NCI-H226 (cell line): ENCODE data around the gene TMEM61.
"Not testable (repeated sequence)": the region's sequence is repeated elsewhere in the genome, so short reads cannot be mapped to it uniquely, and the experiment has no call there.

Source experiments
- DNase-seq: peaks from one replicate; pipeline ENCODE4 v3.0.0-alpha.2; 2015

Gene TMEM61

DNA sequence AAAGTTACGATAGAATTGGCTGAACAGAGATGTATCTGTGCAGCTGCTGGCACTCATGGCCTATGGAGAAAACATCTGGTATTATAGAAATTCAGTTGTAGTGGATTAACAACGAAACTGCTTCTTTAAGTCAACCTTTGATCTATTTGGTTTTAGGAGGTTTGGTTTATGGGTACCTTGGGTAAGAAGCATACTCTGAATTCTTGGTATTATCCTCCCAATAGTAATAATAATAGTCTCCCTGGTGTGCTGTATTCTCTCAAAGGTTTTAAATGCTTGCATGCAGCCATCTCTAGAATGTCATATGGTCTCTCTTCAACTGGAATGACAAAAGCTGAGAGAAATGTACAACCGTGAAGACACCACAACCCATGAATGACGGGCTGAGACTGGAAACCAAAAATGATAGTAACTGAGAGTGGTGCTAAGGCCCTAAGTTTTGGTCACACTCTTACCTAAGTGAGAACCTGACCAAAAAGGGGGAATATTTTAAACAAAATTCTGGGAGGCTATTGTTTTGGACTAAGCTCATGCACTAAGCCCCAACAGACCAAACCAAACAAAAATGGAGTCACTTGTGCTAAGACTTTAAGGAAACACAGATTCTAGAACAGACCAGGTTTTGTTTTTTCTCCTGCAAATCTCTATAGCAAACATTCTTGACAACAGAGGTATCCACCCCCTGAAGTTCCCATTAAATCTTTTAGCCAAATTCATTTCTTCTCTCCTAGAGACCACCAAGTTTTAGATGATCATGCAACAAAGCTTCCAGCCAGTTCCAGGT, 17.6 kb upstream of the TMEM61 start:
- DNase-seq: no peak

DNA sequence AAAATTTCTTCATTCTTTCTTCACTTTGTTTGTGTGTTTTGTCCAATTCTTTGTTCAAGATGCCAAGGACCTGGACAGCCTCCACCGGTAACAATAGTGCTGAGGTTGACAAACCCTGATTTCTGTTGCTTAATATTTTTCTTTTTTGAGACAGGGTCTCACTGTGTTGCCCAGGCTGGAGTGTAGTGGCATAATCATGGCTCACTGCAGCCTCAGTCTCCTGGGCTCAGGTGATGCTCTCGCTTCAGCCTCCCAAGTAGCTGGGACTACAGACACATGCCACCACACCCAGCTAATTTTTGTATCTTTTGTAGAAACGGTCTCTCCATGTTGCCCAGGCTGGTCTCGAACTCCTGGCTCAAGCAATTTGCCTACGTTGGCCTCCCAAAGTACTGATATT, 16.6 kb upstream of the TMEM61 start:
- DNase-seq: not testable (repeated sequence)

DNA sequence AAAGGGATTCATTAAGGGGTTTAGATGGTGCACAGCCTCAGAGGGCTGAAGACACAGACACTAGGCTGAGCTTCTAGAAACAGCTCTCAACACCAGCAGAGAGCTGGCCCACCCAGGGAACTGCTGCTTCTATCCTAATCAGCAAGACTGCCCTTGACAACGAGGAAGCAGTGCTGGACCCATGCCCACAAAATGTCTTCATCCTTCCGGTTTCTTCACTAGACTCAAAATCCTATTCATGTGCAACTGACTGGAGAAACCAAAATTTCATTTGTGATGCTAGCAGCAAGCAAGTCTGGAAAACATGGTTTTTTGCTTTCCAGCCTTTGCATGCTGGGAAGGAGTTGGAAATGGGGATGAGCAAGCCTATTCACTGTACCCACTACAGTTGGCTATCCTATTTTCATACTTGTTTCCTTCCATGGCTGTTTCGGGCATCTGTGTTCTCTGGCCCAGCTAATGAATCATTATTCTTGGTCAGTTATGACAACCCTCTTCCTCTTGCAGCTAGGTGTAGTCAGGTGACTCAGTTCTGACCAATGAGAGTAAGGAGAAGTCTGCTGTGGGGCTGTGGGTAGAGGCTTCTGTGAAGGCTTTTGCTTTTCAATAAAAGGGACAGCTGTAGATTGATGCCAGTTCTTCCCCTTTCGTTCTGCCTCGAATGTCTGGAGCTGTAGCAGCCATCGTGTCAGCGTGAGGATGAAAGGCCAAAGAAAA, 14.6 kb upstream of the TMEM61 start:
- DNase-seq: peak; percentile 76

DNA sequence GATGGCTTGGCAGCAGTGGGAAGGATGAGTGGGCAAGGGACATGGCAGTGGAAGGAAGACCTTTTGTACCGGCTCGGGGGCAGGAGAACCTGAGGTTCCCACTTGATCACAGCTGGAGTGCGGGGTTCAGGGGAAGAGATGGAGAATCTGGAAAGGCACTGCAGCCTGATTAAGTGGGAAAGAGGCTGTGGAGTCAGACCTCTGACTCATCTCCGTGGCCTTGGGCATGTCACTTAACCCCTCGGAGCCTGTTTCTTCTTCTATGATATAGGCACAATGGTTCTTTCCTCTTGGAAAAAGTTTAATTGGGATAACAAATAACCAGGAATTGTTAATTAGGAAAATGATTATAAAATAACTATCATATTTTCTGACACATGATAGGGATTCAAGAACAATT, 13.1 kb upstream of the TMEM61 start:
- no peak for DNase-seq

DNA sequence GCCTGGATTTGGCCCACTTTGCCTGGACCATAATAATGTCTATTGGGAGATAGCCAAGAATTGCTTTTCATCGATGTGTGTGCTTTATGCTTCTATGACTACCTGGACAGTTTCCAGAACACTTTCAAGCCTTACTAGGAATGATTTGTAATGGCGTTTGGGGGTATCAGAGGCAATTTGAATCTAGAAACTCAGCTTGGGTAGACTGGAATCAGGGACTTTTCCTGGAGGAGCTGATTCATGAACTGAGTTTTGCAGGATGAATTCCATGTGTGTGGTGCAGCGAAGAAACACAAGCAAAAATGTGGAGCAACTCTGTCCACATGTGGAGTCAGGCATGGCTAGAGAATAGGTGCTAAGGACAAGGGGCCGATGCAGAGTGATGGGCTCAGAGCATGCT, 11.9 kb upstream of the TMEM61 start:
- DNase-seq: no peak

DNA sequence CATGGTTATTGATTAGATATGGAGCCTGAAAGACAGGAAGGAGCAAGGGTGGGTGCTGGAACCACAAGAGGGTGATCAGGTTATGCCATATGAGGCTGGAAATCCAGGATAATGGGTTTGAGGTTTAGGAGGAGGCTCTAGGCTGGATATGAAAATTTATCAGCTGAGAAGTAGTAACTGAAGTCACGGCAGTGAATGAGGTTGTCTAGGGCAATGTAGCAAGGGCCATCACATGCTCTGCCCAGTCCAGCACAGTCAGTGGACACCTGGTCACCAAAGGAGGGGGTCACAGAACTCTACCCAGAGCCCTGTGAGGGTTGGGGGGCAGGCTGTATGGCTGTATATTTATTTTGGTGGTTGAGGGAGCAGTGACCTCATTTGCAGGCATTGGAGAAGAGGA, 10.5 kb upstream of the TMEM61 start:
- DNase-seq: no peak

DNA sequence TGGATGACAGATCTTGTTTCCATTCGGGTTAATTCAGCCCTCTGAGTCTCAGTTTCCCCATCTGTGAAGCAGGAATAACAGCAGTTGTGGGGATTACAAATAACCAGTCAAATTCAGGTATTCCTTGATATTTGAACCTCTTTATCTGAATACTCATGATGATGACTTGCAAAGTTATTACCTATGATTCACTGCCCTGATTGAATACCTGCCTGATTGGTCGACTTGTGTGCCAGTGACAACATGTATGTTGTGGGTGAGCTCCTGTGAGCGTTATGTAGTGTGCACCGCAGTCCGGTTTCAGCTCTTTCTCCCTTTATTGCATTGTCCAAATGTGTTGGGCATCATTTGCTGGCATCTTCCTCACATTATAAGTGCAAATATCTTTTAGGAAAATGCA, 9.5 kb upstream of the TMEM61 start:
- DNase-seq: no peak

DNA sequence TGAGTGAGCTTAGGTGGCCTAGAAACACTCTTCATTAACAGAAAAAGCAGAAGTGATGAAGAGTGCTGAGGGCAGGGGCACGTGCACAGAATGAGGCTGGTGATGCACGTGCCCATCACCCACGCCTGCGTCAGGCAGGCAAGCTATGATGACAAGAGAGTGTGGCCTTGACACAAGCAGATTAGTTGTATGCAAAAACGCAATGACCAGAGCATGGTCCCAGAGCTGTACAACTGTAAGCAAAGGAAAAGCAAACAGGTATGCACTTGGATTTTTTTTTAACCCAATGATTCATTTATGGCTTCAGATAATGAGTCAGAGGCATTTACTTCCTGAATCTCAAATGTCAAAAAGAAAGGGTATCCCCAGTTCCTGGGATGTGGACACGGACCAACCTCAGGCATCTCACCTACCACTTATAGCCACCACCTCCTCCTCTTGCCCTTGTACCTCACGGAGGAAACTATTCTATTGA, 9.1 kb upstream of the TMEM61 start:
- DNase-seq: peak; percentile 56

DNA sequence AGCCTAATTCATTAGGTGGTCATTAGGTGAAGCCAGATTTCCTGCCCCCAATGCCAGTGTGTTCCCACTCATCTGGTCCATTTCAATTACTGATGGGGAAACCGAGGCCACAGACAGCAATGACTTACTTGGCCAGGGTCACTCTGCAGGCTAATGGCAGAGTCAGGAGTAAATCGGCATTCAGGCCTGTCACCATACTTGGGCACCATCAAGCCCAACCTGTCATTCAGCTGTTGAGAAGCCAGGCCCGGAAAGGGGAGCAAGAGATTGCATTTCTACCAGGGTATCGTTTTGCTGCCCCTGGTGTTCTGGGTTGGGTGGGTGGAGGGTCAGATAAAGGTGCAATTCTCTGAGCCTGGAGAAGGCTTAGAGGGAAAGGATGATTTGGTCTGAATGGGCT, 8.0 kb upstream of the TMEM61 start:
- no peak for DNase-seq

DNA sequence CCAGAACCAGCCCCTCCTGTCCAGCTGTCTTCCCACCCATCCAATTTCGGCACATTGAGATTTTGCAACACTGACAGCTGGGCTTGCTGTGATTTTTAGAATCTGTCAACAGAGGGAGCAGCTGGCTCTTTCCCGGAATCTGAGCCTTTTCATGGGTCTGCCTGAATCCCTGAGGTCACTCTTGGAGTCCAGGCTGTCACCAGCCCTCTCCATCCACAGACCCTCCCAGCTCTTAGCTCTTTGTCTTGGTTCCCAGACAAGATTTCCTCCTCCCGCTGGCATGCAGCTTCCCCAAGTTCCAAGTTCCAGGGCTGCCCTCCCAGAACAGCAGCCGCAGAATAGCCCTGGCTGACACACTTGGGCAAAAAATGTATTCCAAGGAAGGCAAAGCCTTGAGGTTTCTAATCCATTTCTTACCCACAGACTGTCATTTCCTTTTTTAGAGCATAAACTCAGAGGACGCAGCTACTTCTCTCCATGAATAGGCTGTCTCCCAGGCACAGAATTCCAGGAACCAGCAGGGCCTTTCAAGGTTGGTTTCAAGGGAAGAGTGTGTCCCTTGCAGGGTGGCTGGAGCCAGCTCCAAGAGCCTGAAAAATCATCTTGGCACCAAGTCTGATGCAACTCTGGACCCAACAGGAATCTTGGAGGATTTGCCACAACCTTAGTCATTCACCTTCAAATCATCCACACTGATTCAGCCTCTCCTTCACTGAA, 7.1 kb upstream of the TMEM61 start:
- DNase-seq: no peak

DNA sequence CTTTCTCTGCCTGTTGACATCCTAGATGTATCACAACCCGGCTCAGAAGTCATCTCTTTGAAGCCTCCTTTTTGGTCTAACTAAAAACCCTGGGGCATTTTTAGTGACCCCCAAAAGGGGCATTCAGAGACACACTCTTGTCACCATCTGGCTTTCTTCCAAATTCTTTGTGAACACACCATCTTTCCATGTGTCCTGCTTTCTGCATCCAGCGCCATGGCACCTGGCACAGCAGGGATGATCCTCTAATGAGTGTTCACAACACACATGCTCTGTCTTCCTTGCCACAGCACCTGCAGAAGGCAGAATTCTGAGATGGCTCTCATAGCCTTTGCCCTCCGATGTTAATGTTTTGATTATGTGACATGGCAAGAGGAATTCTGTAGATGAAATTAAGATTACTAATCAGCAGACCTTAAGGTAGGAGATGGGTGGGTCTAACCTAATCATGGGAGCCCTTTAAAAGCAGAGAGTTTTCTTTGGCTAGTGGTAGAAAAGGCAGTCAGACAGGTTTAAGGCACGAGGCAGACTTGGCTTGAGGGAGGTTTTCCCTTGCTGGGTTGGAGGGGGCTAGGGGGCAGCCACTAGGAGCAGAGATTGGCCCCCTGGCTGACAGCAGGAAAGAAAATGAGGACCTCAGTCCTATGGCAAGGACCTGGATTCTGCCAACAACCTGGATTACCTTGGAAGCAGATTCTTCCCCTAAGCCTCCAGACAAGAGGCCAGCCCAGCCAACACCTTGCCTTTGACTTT, 4.9 kb upstream of the TMEM61 start:
- no peak for DNase-seq

DNA sequence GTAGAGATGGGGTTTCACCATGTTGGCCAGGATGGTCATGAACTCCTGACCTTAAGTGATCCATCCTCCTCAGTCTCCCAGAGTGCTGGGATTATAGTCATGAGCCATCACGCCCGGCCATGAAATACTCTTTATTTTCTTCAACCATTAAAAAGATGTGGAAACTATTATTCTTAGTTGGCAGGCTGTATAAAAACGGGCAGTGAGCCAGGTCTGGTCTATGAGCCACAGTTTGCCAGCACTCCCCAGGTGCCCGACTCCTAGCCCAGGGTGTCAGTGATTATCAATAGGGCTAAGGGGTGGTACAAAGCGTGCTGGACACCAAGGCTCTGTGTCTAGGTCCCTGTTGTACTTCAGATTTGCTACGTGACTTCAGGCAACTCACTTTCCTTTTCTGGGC, 3.7 kb upstream of the TMEM61 start:
- DNase-seq: no peak

DNA sequence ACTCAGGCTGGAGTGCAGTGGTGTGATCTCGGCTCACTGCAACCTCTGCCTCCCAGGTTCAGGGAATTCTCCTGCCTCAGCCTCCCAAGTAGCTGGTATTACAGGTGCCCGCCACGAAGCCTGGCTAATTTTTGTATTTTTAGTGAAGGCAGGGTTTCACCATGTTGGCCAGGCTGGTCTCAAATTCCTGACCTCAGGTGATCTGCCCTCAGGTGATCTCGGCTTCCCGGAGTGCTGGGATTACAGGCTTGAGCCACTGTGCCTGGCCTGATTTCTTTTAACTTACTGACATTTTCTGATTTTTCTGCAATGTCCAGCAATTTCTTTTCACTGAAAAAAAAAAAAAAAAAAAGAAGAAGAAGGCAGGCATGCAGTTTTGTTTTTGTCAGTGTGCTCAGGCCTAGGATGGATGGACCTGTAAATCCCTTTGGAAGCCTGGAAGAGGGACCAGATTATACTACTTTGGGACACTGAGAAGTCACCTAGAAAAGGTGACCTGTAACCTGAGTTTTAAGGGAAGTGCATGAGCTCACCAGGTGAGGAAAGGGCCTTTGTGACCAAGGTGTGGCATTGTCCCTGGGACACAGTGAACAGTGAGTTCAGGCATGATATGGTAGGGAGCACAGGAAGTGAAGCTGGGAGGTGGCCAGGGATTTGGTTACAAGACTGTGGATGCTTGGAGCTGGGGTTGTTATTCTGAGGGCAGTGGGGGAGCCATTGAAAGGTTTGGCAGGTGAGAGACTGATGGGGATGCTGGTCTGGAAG, 2.7 kb upstream of the TMEM61 start:
- no peak for DNase-seq

DNA sequence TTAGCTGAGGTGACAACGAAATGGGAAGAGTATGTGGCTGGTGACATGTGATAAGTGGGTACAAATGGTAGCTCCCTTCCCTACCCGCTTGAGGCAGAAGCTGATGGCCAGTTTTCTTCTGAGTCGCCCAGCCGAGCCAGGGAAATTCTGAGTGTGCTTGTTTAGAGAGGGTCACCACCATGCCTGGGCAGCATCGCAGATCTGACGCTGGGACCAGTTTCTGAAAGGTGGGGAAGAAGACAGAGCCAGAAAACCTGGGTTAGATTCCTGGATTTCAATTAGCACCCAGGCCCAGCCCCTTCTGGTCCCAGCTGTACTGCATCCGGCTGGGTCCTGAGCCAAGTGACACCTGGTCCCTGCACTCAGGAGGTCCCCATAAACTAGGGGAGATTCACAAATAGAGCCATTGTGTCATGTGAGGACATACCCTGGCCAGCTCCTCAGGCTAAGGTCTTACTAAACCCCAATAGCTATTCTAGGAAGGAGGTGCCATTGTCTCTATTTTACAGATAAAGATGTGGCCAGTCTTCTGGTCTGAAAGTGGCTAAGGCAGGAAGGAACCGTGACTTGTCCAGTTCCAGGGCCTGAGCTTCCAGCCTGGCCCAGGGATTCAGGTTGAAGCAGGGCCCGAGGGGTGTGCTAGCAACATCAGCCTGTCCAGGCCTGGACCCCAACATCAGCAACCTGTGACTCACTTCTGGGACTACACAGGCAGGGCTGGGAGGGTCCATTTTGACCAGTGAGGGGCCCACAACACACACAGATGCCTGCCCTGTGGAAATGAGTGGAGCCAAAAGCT, 1.7 kb upstream of the TMEM61 start:
- DNase-seq: no peak

DNA sequence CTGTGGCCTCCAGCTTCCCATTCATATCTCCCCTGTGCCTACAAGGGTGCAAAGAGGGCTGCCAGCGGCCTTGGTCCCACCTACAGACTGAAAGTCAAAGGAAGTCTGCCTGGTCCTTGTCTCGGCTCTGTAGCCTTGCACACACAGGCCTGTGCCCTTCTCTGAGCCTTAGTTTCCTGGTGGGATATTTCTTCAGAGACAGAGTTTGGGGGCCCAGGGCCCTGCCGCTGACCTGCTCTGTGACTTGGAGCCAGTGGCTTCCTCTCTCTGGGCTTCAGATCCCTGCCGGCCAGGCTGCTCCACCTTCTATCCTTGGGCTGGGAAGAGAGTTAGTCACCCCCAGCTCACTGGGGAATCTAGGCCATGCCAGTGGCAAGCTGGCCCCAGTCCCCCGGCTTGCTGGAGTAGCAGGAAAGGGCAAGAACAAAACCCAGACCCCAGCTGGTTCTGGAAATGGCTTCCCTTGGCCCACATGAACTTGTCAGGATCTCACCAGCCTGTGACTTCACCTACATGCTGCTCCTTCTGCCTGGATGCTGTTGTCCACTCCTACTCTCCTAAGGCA, 1.0 kb upstream of the TMEM61 start:
- no peak for DNase-seq

DNA sequence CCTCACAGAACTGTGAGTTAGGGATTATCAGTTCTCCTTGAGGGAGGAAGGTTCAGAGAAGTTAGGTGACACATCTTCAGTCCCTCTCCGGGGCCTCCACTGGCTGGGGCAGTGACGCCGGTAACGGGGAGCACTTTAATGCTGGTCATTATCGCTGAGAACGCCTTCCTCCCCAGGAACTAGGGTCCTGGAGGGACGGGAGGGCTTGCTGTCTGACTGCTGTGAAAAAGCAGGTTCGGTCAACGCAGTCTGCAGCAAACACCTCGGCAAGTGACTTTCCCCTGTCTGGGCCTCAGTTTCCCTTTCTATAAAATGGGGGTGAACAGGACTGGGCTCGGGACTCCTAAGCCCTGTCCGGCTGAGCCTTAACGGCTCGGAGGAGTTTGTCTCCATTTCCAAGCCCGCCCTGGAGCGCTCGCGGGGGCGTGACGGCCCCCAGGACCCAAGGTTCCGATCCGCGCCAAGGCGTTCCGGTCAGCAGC, 341 bp upstream of the TMEM61 start:
- no peak for DNase-seq

DNA sequence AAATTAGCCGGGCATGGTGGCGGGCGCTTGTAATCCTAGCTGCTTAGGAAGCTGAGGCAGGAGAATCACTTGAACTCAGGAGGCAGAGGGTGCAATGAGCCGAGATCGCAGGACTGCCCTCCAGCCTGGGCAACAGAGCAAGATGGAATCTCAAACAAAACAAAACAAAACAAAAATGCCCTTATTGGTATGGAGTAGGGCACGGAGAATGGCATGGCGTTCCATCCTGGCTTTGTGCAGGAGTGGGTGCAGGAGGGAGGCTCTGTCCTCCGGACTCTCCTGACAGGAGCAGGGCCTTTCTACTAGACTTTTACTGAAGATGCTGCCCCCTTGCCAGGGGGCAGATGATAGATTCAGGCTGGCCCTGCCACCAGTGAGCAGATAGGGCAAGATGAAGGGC, 1.0 kb downstream of the TMEM61 start:
- DNase-seq: no peak

DNA sequence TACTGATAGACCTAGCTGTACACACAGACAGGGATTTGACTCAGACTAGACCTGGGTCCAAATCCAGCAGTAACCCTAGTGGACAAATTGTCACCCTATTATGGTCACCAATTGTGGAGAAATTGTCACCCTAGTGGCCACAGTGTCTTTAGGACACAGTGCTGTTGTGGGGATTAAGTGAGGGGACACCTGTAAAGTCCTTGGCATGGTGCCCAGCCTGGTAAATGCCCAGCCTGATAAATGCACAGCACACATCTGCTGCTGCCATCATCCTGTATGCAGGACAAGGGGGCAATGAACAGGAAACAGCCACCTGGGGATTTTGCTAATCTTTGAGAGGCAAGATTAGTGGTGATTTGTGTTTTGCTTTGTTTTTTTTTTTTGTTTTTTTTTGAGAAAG, 2.3 kb downstream of the TMEM61 start:
- DNase-seq: no peak

DNA sequence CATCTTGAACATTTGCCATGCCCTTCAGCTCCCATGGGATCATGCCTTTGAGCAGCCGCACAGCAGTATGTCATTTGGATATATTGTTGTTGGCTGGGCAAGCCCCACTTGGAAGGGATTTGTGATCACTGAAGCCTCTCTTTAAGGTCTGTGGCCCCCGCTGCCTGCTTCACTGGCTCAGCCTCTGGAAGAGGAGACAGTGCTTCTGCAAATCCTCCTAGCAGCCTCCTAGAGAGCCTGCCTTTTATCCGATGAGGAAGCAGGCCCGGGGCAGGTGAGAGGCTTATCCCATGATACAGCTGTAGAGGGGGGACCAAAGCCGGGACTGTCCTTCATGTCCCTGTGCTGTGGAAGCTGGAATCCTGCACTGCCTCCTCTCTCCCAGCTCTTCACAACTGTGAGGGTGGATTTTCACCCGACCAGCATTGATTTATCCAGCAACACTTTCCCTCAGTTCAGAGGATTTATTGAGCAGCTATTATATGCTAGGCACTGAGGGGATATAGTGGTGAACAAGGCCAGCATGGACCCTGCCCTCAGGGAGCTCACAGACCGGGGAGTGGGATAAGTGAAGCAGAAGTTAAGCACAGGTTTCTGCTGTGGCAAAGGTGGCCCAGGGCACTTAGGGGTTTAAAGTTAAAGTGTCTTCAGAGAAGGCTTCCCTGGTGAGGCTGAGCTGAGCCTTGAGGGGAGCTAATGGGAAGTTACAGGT, 3.9 kb downstream of the TMEM61 start:
- DNase-seq: no peak

DNA sequence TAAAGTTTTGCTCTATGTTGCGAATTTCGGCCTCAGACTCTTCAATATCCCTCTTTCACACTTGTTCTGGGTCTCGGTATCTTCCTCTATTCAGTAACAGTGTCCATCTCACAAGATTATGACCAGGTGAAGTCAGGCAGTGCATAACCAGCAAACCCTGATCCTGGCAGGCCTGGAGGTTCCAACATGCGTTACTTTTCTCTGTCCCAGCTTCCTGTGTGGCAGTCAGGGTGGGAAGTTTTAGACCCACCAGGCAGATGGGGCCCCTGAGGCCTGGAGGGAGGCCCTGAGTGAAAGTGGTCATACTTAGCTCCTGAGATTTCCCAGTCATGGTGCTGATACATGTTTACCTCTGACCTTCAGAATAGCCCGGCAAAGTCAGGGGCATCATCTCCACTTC, 5.1 kb downstream of the TMEM61 start:
- no peak for DNase-seq
